HG03103 (cell line): Measurements from ENCODE around the gene PLCL1.
A peak's percentile ranks its signal among the peaks of the same experiment; 100 is the strongest.
"Not testable (repeated sequence)": the region's sequence is repeated elsewhere in the genome, so short reads cannot be mapped to it uniquely, and the experiment has no call there.

ENCODE experiments used
- ATAC-seq: cut with Tn5 transposase; IDR thresholded peaks from one replicate; pipeline ENCODE4 v1.9.1; 2021; ENCODE audit warnings: low read depth; ENCODE audit not compliant: unreplicated experiment

PLCL1 gene

GRCh38 chr2:197986977-197987376 lies 182.6 kb downstream of the PLCL1 start:
- ATAC-seq = no peak

GRCh38 chr2:197990356-197990755 lies 186.0 kb downstream of the PLCL1 start:
- no peak for ATAC-seq

DNA sequence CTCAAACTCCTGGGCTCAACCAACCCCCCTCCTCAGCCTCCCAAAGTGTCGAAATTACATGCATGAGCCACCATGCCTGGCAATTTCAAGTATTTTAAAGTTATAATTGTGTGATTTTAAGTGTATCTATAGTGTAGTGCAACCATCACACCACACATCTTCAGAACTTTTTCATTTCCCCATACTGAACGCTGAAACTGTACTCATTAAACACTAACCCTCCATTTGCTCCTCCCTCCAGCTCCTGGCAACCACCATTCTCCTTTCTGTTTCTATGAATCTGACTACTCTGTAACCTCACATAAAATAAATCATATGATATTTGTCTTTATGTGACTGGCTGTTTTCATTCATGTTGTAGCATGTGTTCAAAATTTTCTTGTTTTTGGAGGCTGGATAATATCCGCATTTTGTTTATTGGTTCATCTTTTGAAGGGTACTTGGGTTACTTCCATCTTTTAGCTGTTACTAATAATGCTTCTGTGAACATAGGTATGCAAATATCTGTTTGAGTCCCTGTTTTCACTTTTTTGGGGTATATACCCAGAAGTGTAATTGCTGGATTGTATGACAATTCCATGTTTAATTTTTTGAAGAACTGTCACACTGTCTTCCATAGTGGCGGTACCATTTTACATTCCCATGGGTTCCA lies 188.2 kb downstream of the PLCL1 start:
- ATAC-seq = peak; percentile 71

GRCh38 chr2:197993363-197993762 lies 189.0 kb downstream of the PLCL1 start:
- no peak for ATAC-seq

DNA sequence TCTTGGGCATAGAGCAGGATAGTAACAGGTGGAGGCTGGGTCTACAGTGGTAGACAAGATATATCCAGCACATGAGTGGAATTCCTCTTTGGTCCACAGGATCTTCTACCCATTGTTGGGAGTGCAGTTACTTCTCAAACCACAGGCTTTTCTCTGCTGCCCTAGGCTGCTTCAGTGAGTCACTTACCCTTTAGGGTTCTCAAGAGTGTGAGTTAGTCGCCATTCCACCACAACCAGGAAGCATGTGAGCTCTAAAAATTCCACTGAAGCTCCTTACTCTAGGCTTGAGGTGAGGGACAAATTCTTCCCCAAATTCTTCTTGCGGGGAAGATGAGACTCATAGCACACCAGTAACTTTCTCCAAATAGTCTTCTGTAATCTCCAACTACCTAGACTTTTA lies 189.4 kb downstream of the PLCL1 start:
- ATAC-seq = no peak

GRCh38 chr2:197994751-197995150 lies 190.4 kb downstream of the PLCL1 start:
- no peak for ATAC-seq

GRCh38 chr2:197996583-197996982 lies 192.2 kb downstream of the PLCL1 start:
- no peak for ATAC-seq

GRCh38 chr2:197997083-197997541 lies 192.7 kb downstream of the PLCL1 start:
- no peak for ATAC-seq

- ATAC-seq = no peak
These were observed 194.3 kb downstream of the PLCL1 start for GRCh38 chr2:197998702-197999101.

DNA sequence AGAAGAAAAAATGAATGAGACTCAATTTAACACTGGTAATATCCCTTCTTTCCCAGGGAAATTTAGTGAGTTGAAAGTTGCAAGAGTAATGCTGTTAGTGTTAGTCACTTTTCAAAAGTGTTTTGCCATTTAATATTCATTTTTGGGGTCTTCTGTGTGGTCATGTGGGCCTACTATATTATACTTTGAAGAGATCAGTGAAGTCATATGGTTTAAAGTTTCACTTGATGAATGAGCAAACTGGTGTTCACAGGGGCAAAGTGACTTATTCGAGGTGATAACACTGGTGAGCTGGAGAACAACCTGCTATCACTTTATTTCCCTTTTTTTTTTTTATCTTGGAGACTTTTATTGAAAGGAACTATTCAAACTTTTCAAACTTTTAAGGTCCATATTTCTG lies 196.0 kb downstream of the PLCL1 start:
- ATAC-seq = no peak

DNA sequence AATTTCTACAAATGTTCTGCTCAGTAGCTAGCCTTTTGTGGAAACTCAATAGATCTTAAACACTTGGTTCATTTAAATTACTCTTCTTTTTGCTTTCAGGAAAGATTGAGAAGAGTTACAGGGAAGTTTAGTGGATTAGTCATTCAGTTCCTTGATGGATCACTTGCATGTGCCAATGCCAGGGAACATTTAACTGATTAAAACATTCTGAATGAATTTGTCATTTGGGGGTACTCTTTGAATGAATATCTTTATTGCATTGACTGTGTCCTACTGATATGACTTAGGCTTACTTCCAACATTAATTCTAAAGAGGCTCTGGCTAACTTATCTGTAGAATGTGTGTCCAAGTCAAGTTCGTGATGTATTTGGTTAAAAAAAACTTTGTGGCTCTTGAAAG lies 199.8 kb downstream of the PLCL1 start:
- ATAC-seq = no peak

DNA sequence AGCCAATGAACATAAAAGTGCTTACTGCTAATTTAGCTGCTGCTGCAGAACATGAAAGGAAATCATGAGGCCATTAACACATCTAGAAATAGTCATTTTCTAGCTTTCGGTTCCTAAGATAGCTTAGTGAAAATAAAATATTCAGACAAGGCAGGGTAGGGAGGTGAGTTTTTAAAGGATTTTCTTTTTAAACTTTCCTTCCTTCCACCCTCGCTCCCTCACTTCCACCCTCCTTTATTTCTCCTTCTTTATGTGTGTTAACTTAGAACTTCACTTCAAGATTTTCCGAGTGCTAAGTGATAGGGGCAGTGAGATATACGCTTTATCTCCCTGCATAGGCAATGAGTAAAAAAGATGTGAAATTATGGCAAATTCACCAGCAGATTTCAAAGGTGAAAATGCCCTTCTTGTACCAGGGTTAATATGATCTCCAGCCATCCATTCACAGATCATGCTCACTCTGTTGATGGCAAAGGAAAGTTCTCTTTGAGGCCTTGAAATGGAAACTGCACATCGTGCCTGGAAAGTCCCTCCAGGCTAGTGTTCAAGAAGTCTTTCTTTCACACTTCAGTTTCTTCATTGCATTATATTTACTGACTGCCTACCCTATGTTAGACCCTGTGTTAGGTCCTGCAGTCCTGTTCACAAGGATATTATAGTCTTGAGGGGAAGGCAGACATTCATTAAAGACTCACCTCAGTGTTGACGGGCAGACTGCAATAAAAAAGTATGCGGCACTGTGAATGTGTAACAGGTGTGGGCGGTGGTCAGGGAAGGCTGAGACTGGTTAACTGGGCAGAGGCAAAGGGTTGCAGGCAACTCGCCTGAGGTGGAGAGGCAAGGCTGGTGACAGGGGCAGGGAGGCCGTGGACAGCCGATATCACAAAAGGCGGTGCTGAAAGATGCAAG lies 200.8 kb downstream of the PLCL1 start:
- peak; percentile 64 for ATAC-seq

DNA sequence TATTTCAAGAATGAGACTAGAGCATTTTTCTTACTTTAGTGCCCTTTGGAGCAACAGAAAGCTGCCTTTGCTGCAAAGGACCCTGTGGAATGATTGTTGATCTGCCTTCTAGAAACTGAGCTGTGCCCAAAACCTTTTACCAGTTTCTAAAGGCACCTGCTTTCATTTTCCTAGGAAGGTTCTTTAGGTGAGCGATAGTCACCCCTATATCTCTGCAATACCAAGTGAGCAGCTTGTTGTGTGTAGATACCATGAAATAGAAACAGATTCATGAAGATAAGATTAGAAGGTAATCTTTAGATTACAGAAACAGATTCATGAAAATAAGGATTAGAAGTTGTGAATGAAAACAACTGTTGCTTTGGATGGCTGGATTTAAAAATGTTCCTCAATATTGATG lies 202.3 kb downstream of the PLCL1 start:
- no peak for ATAC-seq

- ATAC-seq = no peak
These were observed 203.8 kb downstream of the PLCL1 start for GRCh38 chr2:198008230-198008629.

GRCh38 chr2:198012025-198012424 lies 207.6 kb downstream of the PLCL1 start:
- no peak for ATAC-seq

- no peak for ATAC-seq
These were observed 211.8 kb downstream of the PLCL1 start for GRCh38 chr2:198016243-198016642.

DNA sequence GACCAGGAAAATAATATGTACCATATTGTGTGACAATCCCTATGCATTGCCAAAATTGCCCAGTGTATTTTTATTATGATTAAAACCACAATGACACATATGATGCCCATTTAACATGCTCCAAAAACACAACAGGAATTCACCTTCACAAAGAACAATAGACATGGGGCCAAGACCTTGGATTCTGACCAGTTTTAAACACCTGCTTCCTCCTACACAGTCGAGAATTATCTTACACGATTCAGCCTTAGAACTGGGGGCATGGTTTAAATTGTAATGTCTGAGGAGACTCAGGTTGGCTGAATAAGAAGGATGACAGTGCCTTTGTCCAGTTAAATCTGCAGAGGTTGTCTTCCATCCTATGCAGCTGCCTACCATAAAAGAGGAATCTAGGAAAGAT lies 212.7 kb downstream of the PLCL1 start:
- ATAC-seq = no peak

GRCh38 chr2:198028955-198029354 lies 224.6 kb downstream of the PLCL1 start:
- ATAC-seq = no peak

GRCh38 chr2:198029576-198029975 lies 225.2 kb downstream of the PLCL1 start:
- ATAC-seq = not testable (repeated sequence)

- no peak for ATAC-seq
These were observed 229.2 kb downstream of the PLCL1 start for GRCh38 chr2:198033626-198034025.

DNA sequence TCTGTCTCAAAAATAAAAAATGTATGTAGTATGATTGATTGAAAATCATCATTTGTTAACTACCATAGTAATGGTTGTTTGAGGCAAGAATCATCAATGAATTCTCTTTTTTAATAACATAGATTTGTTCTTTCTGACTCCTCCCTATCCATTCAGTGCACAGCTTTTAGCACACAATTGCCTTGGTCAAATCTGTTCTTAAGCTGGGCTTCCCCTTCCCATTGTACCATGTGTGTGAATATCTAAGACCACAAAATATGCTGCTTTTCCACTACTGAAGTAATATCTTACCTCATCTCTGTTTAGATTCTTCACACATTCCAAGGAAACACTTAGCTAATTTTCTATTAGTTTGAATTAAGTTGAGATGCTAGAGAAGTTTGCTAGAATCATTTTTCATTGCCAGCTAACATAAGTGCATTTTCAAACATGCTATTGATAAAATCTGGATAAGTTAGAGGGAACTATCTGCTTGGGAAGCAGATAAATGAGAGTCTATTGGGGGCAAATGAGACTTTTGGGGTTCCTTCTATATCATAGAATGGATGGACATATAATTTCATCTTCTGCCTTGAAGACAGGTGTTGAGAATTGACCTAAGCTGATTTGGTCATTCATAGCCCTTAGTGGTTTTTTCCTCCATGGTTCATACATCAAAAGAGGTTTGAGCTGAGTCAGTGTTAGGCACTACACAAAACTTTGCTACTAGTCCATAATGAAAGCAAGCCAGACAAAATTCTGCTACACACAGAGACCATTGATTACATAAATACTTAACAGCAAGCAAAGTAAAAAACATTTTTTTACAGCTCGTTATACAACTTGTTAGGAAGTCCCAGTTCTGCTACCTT lies 231.9 kb downstream of the PLCL1 start:
- no peak for ATAC-seq
